Measurements from ENCODE around the gene UTF1. TPM values are rescaled to one million over a fixed set of nuclear protein-coding genes. Genes with fewer than 3 reads are reported as not detected.
"Not testable (repeated sequence)": the region's sequence is repeated elsewhere in the genome, so short reads cannot be mapped to it uniquely, and the experiment has no call there.

The UTF1 gene
- total RNA-seq, 2 experiments from 2014 or later: not detected

DNA sequence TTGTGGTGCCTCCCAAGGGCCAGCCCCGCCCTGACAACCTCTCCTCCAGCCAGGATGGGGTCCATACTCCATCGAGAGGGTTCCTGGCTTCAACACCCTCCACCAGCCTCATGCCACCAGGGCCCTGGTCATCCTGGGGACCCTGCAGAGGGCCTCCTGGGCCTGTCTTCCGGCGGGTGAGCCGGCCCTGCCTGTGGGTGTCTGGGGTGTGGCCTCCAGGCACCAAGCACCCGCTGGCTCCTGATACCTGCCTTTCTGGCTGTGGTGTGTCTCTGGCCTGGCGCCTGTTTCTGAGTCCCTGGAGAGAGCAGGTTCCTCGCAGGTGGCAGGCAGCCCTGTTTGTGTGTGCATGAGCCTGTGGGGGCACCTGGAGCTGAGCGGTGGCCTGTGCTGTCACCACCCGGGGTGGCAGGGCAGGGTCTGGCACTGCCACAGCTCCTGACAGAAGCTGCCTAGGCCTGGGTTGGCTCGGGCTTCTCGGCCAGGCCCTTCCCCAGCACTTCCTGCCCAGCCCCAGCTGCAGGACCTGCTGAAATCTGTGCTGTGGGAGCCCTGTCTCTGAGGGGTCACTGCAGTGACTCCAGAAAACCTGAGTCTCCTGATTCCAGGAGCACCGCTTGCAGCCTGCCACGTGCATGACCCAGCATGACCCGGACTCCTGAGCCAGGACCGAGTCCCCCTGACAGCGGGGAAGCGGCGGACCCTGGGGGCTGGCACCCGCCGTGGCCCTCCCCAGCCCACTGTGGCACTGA lies 28.2 kb downstream of the UTF1 start:
- ChIA-PET POLR2A (interaction anchor here (1.4 to 1.5 kb wide), 2 partner anchors 17 to 32 kb away, joined by 3 to 13 read pairs; no protein-coding TSS in a partner anchor), CTCF (interaction anchor here (0.5 to 2.4 kb wide), 8 partner anchors 17 to 355 kb away, joined by 3 to 9 read pairs (median 4); no protein-coding TSS in a partner anchor)
- intact Hi-C loops (cut with DNase I, micrococcal nuclease): loop anchor here (5.0 to 10.0 kb wide), 3 partner anchors 134 to 1353 kb away; partner anchors contain the start of genes BNIP3 (in 1 of the 2), MTG1 (in 1 of the 2) and PPP2R2D (in 1 of the 2)

GRCh38 chr10:133258818-133259601 lies 29.0 kb downstream of the UTF1 start:
- ChIA-PET CTCF (interaction anchor here (0.9 to 1.5 kb wide), 5 partner anchors 16 to 70 kb away, joined by 3 to 6 read pairs (median 4); no protein-coding TSS in a partner anchor), POLR2A (interaction anchor here (0.6 to 1.5 kb wide), 5 partner anchors 16 to 129 kb away, joined by 3 to 13 read pairs (median 3); no protein-coding TSS in a partner anchor)
- DNase-seq (peak; percentile 97), ATAC-seq (peak; percentile 68)
- H3K4me1 Mint-ChIP-seq: peaks cover 60% of the 10 kb centered on the region
- peaks cover 13% of the 10 kb centered on the region for H3K36me3 Mint-ChIP-seq (ENCODE audit: low read depth)
- peak overlapping the region; percentile 67 for H3K4me3 Mint-ChIP-seq
- intact Hi-C loops (cut with DNase I, micrococcal nuclease): loop anchor here (1.0 to 10.0 kb wide), 5 partner anchors 115 to 1354 kb away; partner anchors contain the start of genes BNIP3 (in 1 of the 2), INPP5A (in 1 of the 2), MTG1 (in 1 of the 2) and PPP2R2D (in 1 of the 2)
- no peaks in the 10 kb centered on the region for H3K9me3 Mint-ChIP-seq (ENCODE audit: low read depth)
- H3K27ac Mint-ChIP-seq: peak overlapping the region; percentile 86
- H3K27me3 Mint-ChIP-seq: no peaks in the 10 kb centered on the region

More for the DNA sequence above, 28.2 kb downstream of the UTF1 start:
- Mint-ChIP-seq H3K4me3 (peak overlapping the region; percentile 48), H3K9me3 (ENCODE audit: low read depth) (no peaks in the 10 kb centered on the region), H3K36me3 (ENCODE audit: low read depth) (peaks cover 7% of the 10 kb centered on the region), H3K27me3 (no peaks in the 10 kb centered on the region), H3K27ac (peak overlapping the region; percentile 88), H3K4me1 (peaks cover 54% of the 10 kb centered on the region)
- DNase-seq (peak; percentile 75), ATAC-seq (peak; percentile 17)

- Mint-ChIP-seq H3K36me3 (ENCODE audit: low read depth) (peaks cover 17% of the 10 kb centered on the region), H3K4me3 (peak overlapping the region; percentile 67), H3K27me3 (no peaks in the 10 kb centered on the region), H3K4me1 (peaks cover 64% of the 10 kb centered on the region), H3K27ac (peak overlapping the region; percentile 86), H3K9me3 (ENCODE audit: low read depth) (no peaks in the 10 kb centered on the region)
- intact Hi-C loops (cut with DNase I, micrococcal nuclease): loop anchor here (1.0 to 10.0 kb wide), 5 partner anchors 115 to 1355 kb away; partner anchors contain the start of genes BNIP3 (in 1 of the 2), INPP5A (in 1 of the 2), MTG1 (in 1 of the 2) and PPP2R2D (in 1 of the 2)
- POLR2A ChIA-PET: interaction anchor here (0.8 to 1.5 kb wide), 4 partner anchors 15 to 33 kb away, joined by 3 to 13 read pairs (median 4); no protein-coding TSS in a partner anchor
- no peak for ATAC-seq
- DNase-seq: no peak
- CTCF ChIA-PET: interaction anchor here (0.9 to 1.2 kb wide), 4 partner anchors 16 to 69 kb away, joined by 3 to 6 read pairs (median 4); no protein-coding TSS in a partner anchor
Observed at GRCh38 chr10:133259602-133259989, 29.6 kb downstream of the UTF1 start.

GRCh38 chr10:133260895-133261725 lies 31.1 kb downstream of the UTF1 start:
- H3K4me1 Mint-ChIP-seq: peaks cover 76% of the 10 kb centered on the region
- peak overlapping the region; percentile 74 for H3K4me3 Mint-ChIP-seq
- ChIA-PET POLR2A (interaction anchor here (1.0 kb wide), 2 partner anchors 14 to 46 kb away, joined by 3 to 8 read pairs; no protein-coding TSS in a partner anchor), CTCF (no interaction called here)
- no peaks in the 10 kb centered on the region for H3K9me3 Mint-ChIP-seq (ENCODE audit: low read depth)
- no peaks in the 10 kb centered on the region for H3K27me3 Mint-ChIP-seq
- peaks cover 25% of the 10 kb centered on the region for H3K36me3 Mint-ChIP-seq (ENCODE audit: low read depth)
- peak overlapping the region; percentile 87 for H3K27ac Mint-ChIP-seq
- intact Hi-C loops (cut with DNase I, micrococcal nuclease): loop anchor here (1.0 to 5.0 kb wide), 9 partner anchors 14 to 954 kb away; partner anchors contain the start of genes TUBGCP2 (in 2 of the 2), ZNF511 (in 2 of the 2), ECHS1 (in 1 of the 2) and LRRC27 (in 1 of the 2)
- peak; percentile 89 for DNase-seq
- peak; percentile 54 for ATAC-seq

DNA sequence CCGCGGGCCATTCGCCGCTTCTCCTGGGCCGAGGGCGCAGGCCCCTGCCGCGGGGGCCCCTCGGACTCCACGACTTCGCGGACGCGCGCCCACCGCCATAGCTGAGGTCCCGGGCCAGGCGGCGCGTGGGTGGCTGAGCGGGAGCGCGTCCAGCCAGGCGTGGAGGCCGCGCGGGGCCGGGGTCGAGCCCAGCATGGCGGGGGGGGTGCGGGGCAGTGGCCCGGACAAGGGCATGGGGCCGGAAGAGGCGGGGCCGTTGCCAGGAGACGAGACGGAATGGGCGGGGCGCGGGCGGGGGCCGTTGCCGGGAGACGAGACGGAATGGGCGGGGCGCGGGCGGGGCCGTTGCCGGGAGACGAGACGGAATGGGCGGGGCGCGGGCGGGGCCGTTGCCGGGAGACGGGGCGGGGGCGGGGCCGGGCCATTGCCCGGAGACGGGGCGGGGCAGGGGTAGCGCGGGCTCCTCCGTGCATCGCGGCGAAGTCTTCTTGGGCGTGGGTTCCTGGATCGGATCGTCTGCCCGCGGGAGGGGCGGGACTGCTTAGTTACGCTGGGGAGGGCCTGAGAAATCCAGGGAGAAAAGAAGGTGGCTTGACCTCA lies 31.8 kb downstream of the UTF1 start:
- Mint-ChIP-seq H3K27ac (no peak overlapping the region), H3K36me3 (ENCODE audit: low read depth) (peaks cover 26% of the 10 kb centered on the region), H3K4me3 (peak overlapping the region; percentile 74), H3K9me3 (ENCODE audit: low read depth) (no peaks in the 10 kb centered on the region), H3K27me3 (no peaks in the 10 kb centered on the region), H3K4me1 (peaks cover 76% of the 10 kb centered on the region)
- POLR2A ChIA-PET: interaction anchor here (1.0 kb wide), 1 partner anchor 14 kb away, joined by 8 read pairs; no protein-coding TSS in a partner anchor
- peak; percentile 30 for ATAC-seq
- DNase-seq: peak; percentile 93
- intact Hi-C loops (cut with DNase I, micrococcal nuclease): loop anchor here (1.0 to 5.0 kb wide), 9 partner anchors 13 to 955 kb away; partner anchors contain the start of genes TUBGCP2 (in 2 of the 2), ZNF511 (in 2 of the 2), ECHS1 (in 1 of the 2) and LRRC27 (in 1 of the 2)
- CTCF ChIA-PET: interaction anchor here (1.6 kb wide), 1 partner anchor 14 kb away, joined by 12 read pairs; the partner anchor contains the start of gene ADAM8

- no peak overlapping the region for H3K4me3 Mint-ChIP-seq
- DNase-seq: no peak
- ATAC-seq: no peak
- H3K9me3 Mint-ChIP-seq (ENCODE audit: low read depth): no peaks in the 10 kb centered on the region
- no peak overlapping the region for H3K27ac Mint-ChIP-seq
- peaks cover 26% of the 10 kb centered on the region for H3K36me3 Mint-ChIP-seq (ENCODE audit: low read depth)
- ChIA-PET POLR2A (interaction anchor here (1.8 kb wide), 1 partner anchor 12 kb away, joined by 5 read pairs; no protein-coding TSS in a partner anchor), CTCF (interaction anchor here (0.5 to 1.6 kb wide), 3 partner anchors 13 to 881 kb away, joined by 3 to 12 read pairs (median 3); partner anchors contain the start of gene ADAM8)
- no peaks in the 10 kb centered on the region for H3K27me3 Mint-ChIP-seq
- intact Hi-C loops (cut with DNase I, micrococcal nuclease): loop anchor here (5.0 kb wide), 3 partner anchors 45 to 955 kb away; partner anchors contain the start of genes LRRC27 (in 1 of the 2), STK32C (in 1 of the 2), TUBGCP2 (in 1 of the 2) and ZNF511 (in 1 of the 2)
- peaks cover 67% of the 10 kb centered on the region for H3K4me1 Mint-ChIP-seq
Observed at GRCh38 chr10:133262696-133263095, 32.7 kb downstream of the UTF1 start.

GRCh38 chr10:133263674-133264073 lies 33.7 kb downstream of the UTF1 start:
- Mint-ChIP-seq H3K36me3 (ENCODE audit: low read depth) (peaks cover 26% of the 10 kb centered on the region), H3K9me3 (ENCODE audit: low read depth) (no peaks in the 10 kb centered on the region), H3K4me3 (no peak overlapping the region), H3K27me3 (no peaks in the 10 kb centered on the region), H3K27ac (peak overlapping the region; percentile 25), H3K4me1 (peaks cover 60% of the 10 kb centered on the region)
- intact Hi-C loops (cut with DNase I, micrococcal nuclease): loop anchor here (5.0 kb wide), 3 partner anchors 44 to 956 kb away; partner anchors contain the start of genes LRRC27 (in 1 of the 2), STK32C (in 1 of the 2), TUBGCP2 (in 1 of the 2) and ZNF511 (in 1 of the 2)
- POLR2A ChIA-PET: interaction anchor here (1.8 kb wide), 1 partner anchor 12 kb away, joined by 5 read pairs; no protein-coding TSS in a partner anchor
- ATAC-seq: no peak
- CTCF ChIA-PET: interaction anchor here (1.5 kb wide), 1 partner anchor 11 kb away, joined by 7 read pairs; no protein-coding TSS in a partner anchor
- DNase-seq: no peak

GRCh38 chr10:133264461-133264860 lies 34.4 kb downstream of the UTF1 start:
- DNase-seq: peak; percentile 40
- peaks cover 26% of the 10 kb centered on the region for H3K36me3 Mint-ChIP-seq (ENCODE audit: low read depth)
- POLR2A ChIA-PET: no interaction called here

GRCh38 chr10:133265052-133265451 lies 35.0 kb downstream of the UTF1 start:
- ATAC-seq; H3K9me3 Mint-ChIP-seq (ENCODE audit: low read depth); H3K27ac Mint-ChIP-seq; H3K4me3 Mint-ChIP-seq; DNase-seq; intact Hi-C loops (cut with DNase I, micrococcal nuclease); POLR2A ChIA-PET; H3K27me3 Mint-ChIP-seq: not testable (repeated sequence)
- Mint-ChIP-seq H3K36me3 (ENCODE audit: low read depth) (peaks cover 27% of the 10 kb centered on the region), H3K4me1 (peaks cover 47% of the 10 kb centered on the region)
- CTCF ChIA-PET: interaction anchor here (1.5 kb wide), 1 partner anchor 10 kb away, joined by 7 read pairs; no protein-coding TSS in a partner anchor

More at GRCh38 chr10:133264461-133264860, 34.4 kb downstream of the UTF1 start:
- intact Hi-C loops (cut with DNase I, micrococcal nuclease): loop anchor here (5.0 kb wide), 3 partner anchors 43 to 957 kb away; partner anchors contain the start of genes LRRC27 (in 1 of the 2), STK32C (in 1 of the 2), TUBGCP2 (in 1 of the 2) and ZNF511 (in 1 of the 2)
- no peaks in the 10 kb centered on the region for H3K9me3 Mint-ChIP-seq (ENCODE audit: low read depth)
- CTCF ChIA-PET: interaction anchor here (0.6 to 1.5 kb wide), 2 partner anchors 11 to 205 kb away, joined by 4 to 7 read pairs; no protein-coding TSS in a partner anchor
- H3K27ac Mint-ChIP-seq: no peak overlapping the region
- ATAC-seq: no peak
- H3K4me1 Mint-ChIP-seq: peaks cover 53% of the 10 kb centered on the region
- no peak overlapping the region for H3K4me3 Mint-ChIP-seq
- no peaks in the 10 kb centered on the region for H3K27me3 Mint-ChIP-seq

Measured in activated CD4-positive, alpha-beta T cell treated with anti-CD3 and anti-CD28 coated beads for 36 hours (primary cell).